Measurements from ENCODE around the gene ASPSCR1.
A peak's percentile ranks its signal among the peaks of the same experiment; 100 is the strongest.
"Not testable (repeated sequence)": the region's sequence is repeated elsewhere in the genome, so short reads cannot be mapped to it uniquely, and the experiment has no call there.

ASPSCR1 gene

GRCh38 chr17:82023447-82024241 lies 46.2 kb downstream of the ASPSCR1 start:
- DNase-seq (ENCODE audit: low read depth in 2 of 2) = no peak

- DNase-seq (ENCODE audit: low read depth in 2 of 2) = no peak
Observed at GRCh38 chr17:82024859-82025258, 47.4 kb downstream of the ASPSCR1 start.

GRCh38 chr17:82025401-82026107 lies 48.1 kb downstream of the ASPSCR1 start:
- no peak for DNase-seq (ENCODE audit: low read depth in 2 of 2)

- DNase-seq (ENCODE audit: low read depth in 2 of 2) = no peak
Observed at GRCh38 chr17:82028246-82028645, 50.8 kb downstream of the ASPSCR1 start.

GRCh38 chr17:82028966-82029365 lies 51.5 kb downstream of the ASPSCR1 start:
- DNase-seq (ENCODE audit: low read depth in 2 of 2) = no peak

- DNase-seq (ENCODE audit: low read depth in 2 of 2) = no peak
Observed at GRCh38 chr17:82029391-82029790, 52.0 kb downstream of the ASPSCR1 start.

- DNase-seq (ENCODE audit: low read depth in 2 of 2) = no peak
Observed at GRCh38 chr17:82029990-82030469, 52.6 kb downstream of the ASPSCR1 start.

GRCh38 chr17:82030470-82031302 lies 53.3 kb downstream of the ASPSCR1 start:
- peak; percentile 41 to 44 for DNase-seq (ENCODE audit: low read depth in 2 of 2)

- no peak for DNase-seq (ENCODE audit: low read depth in 2 of 2)
Observed at GRCh38 chr17:82031303-82031884, 54.0 kb downstream of the ASPSCR1 start, which contains the start of gene RAC3. TSS of gene RAC3 (plus strand) at chr17:82031678. CDS start at chr17:82031762, 84 bp downstream.

- no peak for DNase-seq (ENCODE audit: low read depth in 2 of 2)
Observed at GRCh38 chr17:82031885-82032627, 54.6 kb downstream of the ASPSCR1 start.

GRCh38 chr17:82033359-82034085 lies 56.1 kb downstream of the ASPSCR1 start:
- DNase-seq (ENCODE audit: low read depth in 2 of 2) = no peak

- no peak for DNase-seq (ENCODE audit: low read depth in 2 of 2)
Observed at GRCh38 chr17:82034371-82035011, 57.1 kb downstream of the ASPSCR1 start.

GRCh38 chr17:82035488-82035887 lies 58.1 kb downstream of the ASPSCR1 start:
- DNase-seq (ENCODE audit: low read depth in 2 of 2) = no peak

- DNase-seq (ENCODE audit: low read depth in 2 of 2) = no peak
Observed at GRCh38 chr17:82035956-82036633, 58.7 kb downstream of the ASPSCR1 start.

- DNase-seq (ENCODE audit: low read depth in 2 of 2) = no peak
Observed at GRCh38 chr17:82036634-82037091, 59.2 kb downstream of the ASPSCR1 start.

GRCh38 chr17:82037092-82037888 lies 59.9 kb downstream of the ASPSCR1 start, which contains the start of gene DCXR:
TSS of gene DCXR (minus strand) at chr17:82037697. CDS start at chr17:82037682, 15 bp downstream.
- DNase-seq (ENCODE audit: low read depth in 2 of 2) = peak; percentile 87 to 88

- DNase-seq (ENCODE audit: low read depth in 2 of 2) = no peak
Observed at GRCh38 chr17:82037889-82038195, 60.4 kb downstream of the ASPSCR1 start.

- DNase-seq (ENCODE audit: low read depth in 2 of 2) = not testable (repeated sequence)
Observed at GRCh38 chr17:82038796-82039409, 61.5 kb downstream of the ASPSCR1 start.
